ENCODE data around the gene FAM162A.
"Not testable (repeated sequence)": the region's sequence is repeated elsewhere in the genome, so short reads cannot be mapped to it uniquely, and the experiment has no call there.

Gene FAM162A

DNA sequence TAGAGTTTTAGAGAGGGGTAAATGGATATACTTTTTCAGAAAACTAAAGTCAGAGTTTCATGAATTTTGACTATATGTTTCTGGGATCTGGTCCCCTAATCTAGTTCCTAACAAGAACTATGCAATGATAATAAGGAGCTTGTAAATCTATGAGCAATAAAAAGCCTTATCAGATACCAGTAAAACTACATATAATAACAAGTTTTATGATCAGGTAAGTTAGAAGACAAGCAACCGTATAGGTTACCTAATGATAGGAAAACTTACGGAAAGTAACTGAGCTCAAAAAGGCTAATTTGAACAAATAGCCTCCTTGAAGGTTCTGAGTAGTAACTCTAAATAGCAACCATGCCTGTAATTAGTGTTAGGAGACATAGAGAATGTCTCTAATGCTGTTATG lies 22.0 kb upstream of the FAM162A start:
- in situ Hi-C loops (cut with HindIII; ENCODE audit: low sequenced_read_pairs): no loop called here
- TF ChIP-seq, protein P1, sequence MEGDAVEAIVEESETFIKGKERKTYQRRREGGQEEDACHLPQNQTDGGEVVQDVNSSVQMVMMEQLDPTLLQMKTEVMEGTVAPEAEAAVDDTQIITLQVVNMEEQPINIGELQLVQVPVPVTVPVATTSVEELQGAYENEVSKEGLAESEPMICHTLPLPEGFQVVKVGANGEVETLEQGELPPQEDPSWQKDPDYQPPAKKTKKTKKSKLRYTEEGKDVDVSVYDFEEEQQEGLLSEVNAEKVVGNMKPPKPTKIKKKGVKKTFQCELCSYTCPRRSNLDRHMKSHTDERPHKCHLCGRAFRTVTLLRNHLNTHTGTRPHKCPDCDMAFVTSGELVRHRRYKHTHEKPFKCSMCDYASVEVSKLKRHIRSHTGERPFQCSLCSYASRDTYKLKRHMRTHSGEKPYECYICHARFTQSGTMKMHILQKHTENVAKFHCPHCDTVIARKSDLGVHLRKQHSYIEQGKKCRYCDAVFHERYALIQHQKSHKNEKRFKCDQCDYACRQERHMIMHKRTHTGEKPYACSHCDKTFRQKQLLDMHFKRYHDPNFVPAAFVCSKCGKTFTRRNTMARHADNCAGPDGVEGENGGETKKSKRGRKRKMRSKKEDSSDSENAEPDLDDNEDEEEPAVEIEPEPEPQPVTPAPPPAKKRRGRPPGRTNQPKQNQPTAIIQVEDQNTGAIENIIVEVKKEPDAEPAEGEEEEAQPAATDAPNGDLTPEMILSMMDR (IDR thresholded peaks at IDR 0.05; ENCODE audit: low read depth, low read length, missing control alignments): no peak
- no peak for DNase-seq (ENCODE audit: low read depth)
- no peak overlapping the region for H3K4me3 ChIP-seq (ENCODE audit: low read depth, low read length)

DNA sequence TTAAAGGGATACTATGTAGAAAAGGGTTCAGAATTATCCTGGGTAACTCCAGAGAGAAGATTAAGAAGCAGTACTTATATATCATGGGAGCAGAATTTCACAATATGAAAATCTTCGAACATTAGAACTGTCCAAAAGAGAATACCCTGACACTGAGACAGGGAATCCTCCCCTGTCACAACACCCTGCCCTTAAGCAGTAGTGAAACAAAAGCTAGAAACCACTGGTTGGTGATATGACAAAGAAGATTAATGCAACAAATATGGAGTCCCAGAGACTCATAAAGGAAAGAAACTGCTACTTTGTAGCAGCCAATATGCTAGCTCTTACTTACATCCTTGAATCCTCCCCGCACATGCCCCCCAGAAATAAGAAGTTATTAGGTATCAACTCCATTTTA lies 19.5 kb upstream of the FAM162A start:
- TF ChIP-seq, protein P1 (IDR thresholded peaks at IDR 0.05; ENCODE audit: low read depth, low read length, missing control alignments): no peak
- H3K4me3 ChIP-seq (ENCODE audit: low read depth, low read length): no peak overlapping the region
- in situ Hi-C loops (cut with HindIII; ENCODE audit: low sequenced_read_pairs): no loop called here
- DNase-seq (ENCODE audit: low read depth): no peak

DNA sequence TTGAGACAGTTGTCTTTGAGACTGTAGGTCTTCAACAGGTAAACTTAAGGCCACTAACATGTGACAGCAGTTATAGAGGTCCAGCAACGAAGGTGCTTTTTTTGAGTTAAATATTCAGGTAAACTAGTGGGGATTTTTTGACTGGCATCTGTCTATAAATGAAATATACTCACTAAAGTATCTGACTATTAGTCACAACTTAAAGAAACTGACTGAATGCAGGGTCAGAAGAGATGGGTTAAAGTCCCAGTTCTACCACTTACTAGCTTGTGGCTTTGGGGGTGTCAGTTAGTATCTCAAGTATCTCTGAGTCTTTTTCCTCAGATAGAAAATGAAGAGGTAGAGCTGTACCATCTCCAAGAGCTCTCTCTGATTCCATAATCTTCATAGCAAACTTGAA lies 18.9 kb upstream of the FAM162A start:
- H3K4me3 ChIP-seq (ENCODE audit: low read depth, low read length): no peak overlapping the region
- in situ Hi-C loops (cut with HindIII; ENCODE audit: low sequenced_read_pairs): no loop called here
- DNase-seq (ENCODE audit: low read depth): no peak
- TF ChIP-seq, protein P1 (IDR thresholded peaks at IDR 0.05; ENCODE audit: low read depth, low read length, missing control alignments): no peak

DNA sequence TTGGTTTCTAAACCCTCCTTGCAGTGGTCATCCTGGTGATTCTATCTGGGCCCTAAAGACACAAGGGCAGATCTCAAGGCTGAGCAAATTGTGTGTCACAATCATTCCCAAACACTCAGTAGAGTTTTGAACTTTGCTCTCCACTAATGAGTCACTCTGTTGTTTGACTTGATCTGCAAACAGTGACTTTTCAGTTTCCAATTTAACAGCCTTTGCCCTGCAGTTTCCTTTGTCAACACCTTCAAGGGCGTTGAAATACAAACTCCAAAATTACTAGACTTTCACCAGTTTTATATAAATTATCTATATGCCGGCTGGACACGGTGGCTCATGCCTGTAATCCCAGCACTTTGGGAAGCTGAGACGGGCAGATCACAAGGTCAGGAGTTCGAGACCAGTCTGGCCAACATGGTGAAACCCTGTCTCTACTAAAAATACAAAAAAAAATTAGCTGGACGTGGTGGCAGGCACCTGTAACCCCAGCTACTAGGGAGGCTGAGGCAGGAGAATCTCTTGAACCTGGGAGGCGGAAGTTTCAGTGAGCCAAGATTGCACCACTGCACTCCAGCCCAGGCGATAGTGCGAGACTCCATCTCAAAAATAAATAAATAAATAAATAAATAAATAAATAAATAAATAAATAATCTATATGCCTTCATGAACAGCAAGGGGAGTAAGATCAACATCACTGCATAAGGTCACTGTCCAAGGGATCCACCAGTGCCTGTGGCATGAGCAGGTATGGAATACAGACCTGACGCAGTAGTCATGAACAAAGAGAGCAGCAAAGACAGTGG lies 18.2 kb upstream of the FAM162A start:
- H3K4me3 ChIP-seq (ENCODE audit: low read depth, low read length); DNase-seq (ENCODE audit: low read depth); in situ Hi-C loops (cut with HindIII; ENCODE audit: low sequenced_read_pairs): not testable (repeated sequence)

DNA sequence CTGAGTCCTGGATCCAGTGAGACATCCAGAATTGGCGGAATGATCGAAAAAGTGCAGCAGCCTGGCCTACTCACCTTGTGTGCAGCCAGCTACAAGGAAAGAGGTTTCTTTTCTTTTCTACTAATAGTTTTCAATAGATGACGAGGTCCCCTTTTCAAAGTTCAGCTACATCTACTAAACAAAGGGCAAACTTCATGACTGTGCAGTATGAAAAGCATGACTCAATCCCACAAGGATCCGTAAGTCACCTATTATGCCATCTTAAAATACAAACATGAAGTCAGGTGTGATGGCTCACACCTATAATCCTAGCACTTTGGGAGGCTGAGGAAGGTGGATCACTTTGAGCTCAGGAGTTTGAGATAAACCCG lies 17.6 kb upstream of the FAM162A start:
- TF ChIP-seq, protein P1 (IDR thresholded peaks at IDR 0.05; ENCODE audit: low read depth, low read length, missing control alignments): no peak
- in situ Hi-C loops (cut with HindIII; ENCODE audit: low sequenced_read_pairs): no loop called here
- DNase-seq (ENCODE audit: low read depth): no peak
- no peak overlapping the region for H3K4me3 ChIP-seq (ENCODE audit: low read depth, low read length)

DNA sequence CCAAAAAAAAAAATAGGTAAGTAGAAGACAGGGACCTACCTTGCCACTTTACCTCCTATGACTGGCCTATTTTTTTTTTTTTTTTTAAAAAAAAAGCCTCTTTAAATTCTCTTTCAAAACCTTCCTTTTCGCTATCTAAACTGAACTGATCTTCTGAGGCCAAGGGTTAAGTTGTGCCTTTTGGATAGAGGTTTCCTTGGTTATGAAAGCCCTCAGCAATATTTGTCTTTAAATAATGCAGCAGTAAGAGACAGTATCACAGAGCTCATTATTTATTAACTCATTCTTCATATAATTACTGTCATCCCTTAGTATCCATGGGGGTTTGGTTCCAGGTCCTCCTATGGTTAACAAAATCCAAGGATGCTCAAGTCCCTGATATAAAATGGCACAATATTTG lies 9.9 kb upstream of the FAM162A start:
- no peak overlapping the region for H3K4me3 ChIP-seq (ENCODE audit: low read depth, low read length)
- in situ Hi-C loops (cut with HindIII; ENCODE audit: low sequenced_read_pairs): no loop called here
- TF ChIP-seq, protein P1 (IDR thresholded peaks at IDR 0.05; ENCODE audit: low read depth, low read length, missing control alignments): no peak
- DNase-seq (ENCODE audit: low read depth): no peak

DNA sequence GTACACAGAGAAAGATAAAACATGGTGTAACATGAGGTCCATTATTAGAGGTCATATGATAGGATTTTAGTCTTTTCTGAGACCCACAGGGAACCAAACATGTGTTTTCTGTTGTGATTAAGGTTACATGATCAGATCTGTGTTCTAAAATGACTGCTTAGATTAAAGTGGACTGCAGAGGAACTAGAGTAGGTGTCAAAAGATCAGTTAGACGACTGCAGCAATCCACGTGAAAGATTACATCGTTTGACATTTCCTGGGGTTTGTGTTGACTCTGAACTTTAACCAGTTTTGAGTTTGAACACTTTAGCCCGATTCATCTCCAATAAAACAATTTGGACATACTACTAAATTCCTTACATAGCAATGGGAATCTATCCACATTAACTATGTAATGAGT lies 6.0 kb upstream of the FAM162A start:
- no peak overlapping the region for H3K4me3 ChIP-seq (ENCODE audit: low read depth, low read length)
- in situ Hi-C loops (cut with HindIII; ENCODE audit: low sequenced_read_pairs): no loop called here
- TF ChIP-seq, protein P1 (IDR thresholded peaks at IDR 0.05; ENCODE audit: low read depth, low read length, missing control alignments): no peak
- no peak for DNase-seq (ENCODE audit: low read depth)
